Panc1 (cell line): ENCODE data around the gene KRT38. TPM values are rescaled to one million over a fixed set of nuclear protein-coding genes. Genes with fewer than 3 reads are reported as not detected.

Experiments
- ATAC-seq: fragments of 200-7000 bp; cut with Tn5 transposase; 2 replicates; pipeline ENCODE4 v1.9.1; 2020; ENCODE audit warnings: mild to moderate bottlenecking, moderate library complexity
- BruUV-seq: library from RNA; stranded (reverse); fragments of 400-500 nt; replicated peaks from 2 replicates; lab custom pipeline; 2021; lab: Mats Ljungman, UMichigan
- CTCF ChIA-PET: fragments of 300-600 bp; sonication (Branson Sonifier 250); formaldehyde crosslinking; loops from one replicate; lab custom pipeline; 2022; ENCODE audit warnings: antibody characterized with exemption; lab: Charles Lee
- POLR2A ChIA-PET: fragments of 300-600 bp; sonication (Branson Sonifier 250); formaldehyde crosslinking; loops from one replicate; lab custom pipeline; 2022; ENCODE audit warnings: antibody characterized with exemption; lab: Charles Lee
- DNase-seq: peaks from one replicate; pipeline ENCODE4 v3.0.0-alpha.2; 2010; ENCODE audit warnings: low read depth, low spot score
- H3K27ac ChIP-seq: 2 replicates; pipeline ENCODE4 v1.5.1; 2011; ENCODE audit warnings: mild to moderate bottlenecking, low read length, inconsistent platforms
- H3K27me3 ChIP-seq: fragments of 200-500 bp; sonication (Bioruptor generic); 2 replicates; pipeline ENCODE4 v1.6.0; 2014; ENCODE audit warnings: low read length, inconsistent platforms; ENCODE audit not compliant: control insufficient read depth, insufficient read depth
- H3K36me3 ChIP-seq: fragments of 200-500 bp; sonication (Bioruptor generic); 2 replicates; pipeline ENCODE4 v1.5.1; 2014; ENCODE audit warnings: inconsistent platforms, mild to moderate bottlenecking, low read length, moderate library complexity; ENCODE audit not compliant: control insufficient read depth, insufficient read depth
- H3K4me1 ChIP-seq: 2 replicates; pipeline ENCODE4 v1.5.1; 2011; ENCODE audit warnings: inconsistent platforms, mild to moderate bottlenecking, low read length, moderate library complexity; ENCODE audit not compliant: control insufficient read depth, insufficient read depth
- H3K4me3 ChIP-seq, 2 experiments: 2 replicates each; pipeline ENCODE4 v1.5.1; 2011 to 2012; ENCODE audit warnings: low read depth in 2 of 2, low read length in 2 of 2, mild to moderate bottlenecking in 2 of 2, inconsistent platforms in 1 of 2, moderate library complexity in 1 of 2
- H3K9me3 ChIP-seq: fragments of 200-500 bp; sonication (Bioruptor generic); 2 replicates; pipeline ENCODE4 v1.5.1; 2014; ENCODE audit warnings: low read depth, mild to moderate bottlenecking, inconsistent platforms, low read length, moderate library complexity; ENCODE audit not compliant: control insufficient read depth, insufficient read depth
- CTCF ChIP-seq: fragments of 450-650 bp; IDR thresholded peaks from 2 replicates; pipeline ENCODE4 v1.5.1; 2017; ENCODE audit warnings: mild to moderate bottlenecking
- POLR2AphosphoS5 ChIP-seq: IDR thresholded peaks from 2 replicates; pipeline ENCODE4 v1.6.1; 2012; ENCODE audit warnings: mild to moderate bottlenecking, low read depth, low read length, moderate library complexity
- REST ChIP-seq, 2 experiments: IDR thresholded peaks; 2 replicates each; pipeline ENCODE4 v1.6.1; 2011 to 2012; ENCODE audit warnings: low read depth in 2 of 2, control low read depth in 1 of 2, low read length in 1 of 2, mild to moderate bottlenecking in 1 of 2, moderate library complexity in 1 of 2; ENCODE audit not compliant: insufficient read depth in 1 of 2
- SIN3A ChIP-seq: IDR thresholded peaks from 2 replicates; pipeline ENCODE4 v1.6.1; 2012; ENCODE audit warnings: low read depth, mild to moderate bottlenecking, low read length, moderate library complexity, borderline replicate concordance; ENCODE audit not compliant: insufficient read depth
- TCF7L2 ChIP-seq: IDR thresholded peaks from 2 replicates; pipeline ENCODE4 v1.6.1; 2011; ENCODE audit warnings: mild to moderate bottlenecking, low read depth, low read length, inconsistent platforms
- in situ Hi-C: cut with HindIII; loops from 2 replicates; pipeline ENCODE4 v1.10.0; 2016; ENCODE audit warnings: low sequenced_read_pairs, low pct_unique_long_range_greater_than_20kb
- intact Hi-C: fragments of 100-400 bp; cut with micrococcal nuclease; formaldehyde crosslinking; loops from one replicate; pipeline ENCODE4 v1.10.0; 2022; ENCODE audit not compliant: unreplicated experiment
- total RNA-seq: library from RNA; stranded (reverse); gene quantifications from one replicate; pipeline ENCODE4 v1.2.1, GENCODE V29; 2021; ENCODE audit not compliant: unreplicated experiment

Gene KRT38
- total RNA-seq, 1 experiment from 2014 or later, result not detected

- intact Hi-C loops, result loop anchor here (10.0 kb wide), 1 partner anchor 60 kb away; the partner anchor contains the start of gene KRT34
- no peak for ATAC-seq
- no TSS peak for BruUV-seq
- Histone ChIP-seq H3K9me3 (no peaks in the 10 kb centered on the region), H3K4me1 (no peaks in the 10 kb centered on the region), H3K27me3 (no peaks in the 10 kb centered on the region), H3K4me3 (no peak overlapping the region), H3K27ac (no peak overlapping the region), H3K36me3 (no peaks in the 10 kb centered on the region)
- CTCF ChIA-PET, result no interaction called here
- in situ Hi-C loops, result no loop called here
- POLR2A ChIA-PET, result no interaction called here
- TF ChIP-seq TCF7L2 (no peak), CTCF (no peak), REST (IDR thresholded peaks at IDR 0.05; ENCODE audit: insufficient read depth in 1 of 2, low read depth in 2 of 2, low read length in 1 of 2) (no peak)
- no peak for DNase-seq
These were observed 3.9 kb upstream of the KRT38 start for GRCh38 chr17:41444640-41445039.

GRCh38 chr17:41444186-41444585 lies 3.4 kb upstream of the KRT38 start:
- ChIA-PET POLR2A (interaction anchor here (0.7 kb wide), 1 partner anchor 43 kb away, joined by 3 read pairs; no protein-coding TSS in a partner anchor), CTCF (no interaction called here)
- no peaks in the 10 kb centered on the region for H3K36me3 ChIP-seq
- no peaks in the 10 kb centered on the region for H3K9me3 ChIP-seq
- H3K4me3 ChIP-seq, result no peak overlapping the region
- TF ChIP-seq TCF7L2 (no peak), POLR2AphosphoS5 (no peak), REST (IDR thresholded peaks at IDR 0.05; ENCODE audit: insufficient read depth in 1 of 2, low read depth in 2 of 2, low read length in 1 of 2) (no peak), CTCF (no peak), SIN3A (no peak)
- no peak for ATAC-seq
- H3K27ac ChIP-seq, result no peak overlapping the region
- intact Hi-C loops, result loop anchor here (10.0 kb wide), 1 partner anchor 59 kb away; the partner anchor contains the start of gene KRT34
- in situ Hi-C loops, result no loop called here
- no peaks in the 10 kb centered on the region for H3K4me1 ChIP-seq
- H3K27me3 ChIP-seq, result no peaks in the 10 kb centered on the region
- no peak for DNase-seq
- BruUV-seq, result no TSS peak
